OCI-LY7 (cell line): ENCODE measurements around the gene ZNF497. TPM values are rescaled to one million over a fixed set of nuclear protein-coding genes. Genes with fewer than 3 reads are reported as not detected.
"Not testable (repeated sequence)": the region's sequence is repeated elsewhere in the genome, so short reads cannot be mapped to it uniquely, and the experiment has no call there.

ENCODE experiments used
- BruUV-seq: library from RNA; stranded (reverse); fragments of 400-500 nt; replicated peaks from 2 replicates; lab custom pipeline; 2021; lab: Mats Ljungman, UMichigan
- CTCF ChIA-PET: fragments of 300-600 bp; sonication (Branson Sonifier 250); formaldehyde crosslinking; loops from one replicate; lab custom pipeline; 2022; ENCODE audit warnings: antibody characterized with exemption; ENCODE audit not compliant: unreplicated experiment; lab: Charles Lee
- POLR2A ChIA-PET: fragments of 300-600 bp; sonication (Branson Sonifier 250); formaldehyde crosslinking; loops from one replicate; lab custom pipeline; 2022; ENCODE audit warnings: antibody characterized with exemption; lab: Charles Lee
- DNase-seq: peaks from one replicate; pipeline ENCODE4 v3.0.0-alpha.2; 2015; ENCODE audit warnings: low spot score
- H2AFZ ChIP-seq: fragments of 200-600 bp; sonication (generic), shearing (Covaris generic); 2 replicates; pipeline ENCODE4 v1.6.1; 2014; ENCODE audit warnings: mild to moderate bottlenecking, antibody characterized with exemption, low read length, moderate library complexity
- H3K27ac ChIP-seq: fragments of 200-600 bp; sonication (generic); 2 replicates; pipeline ENCODE4 v1.5.1; 2014; ENCODE audit warnings: mixed run types, low read depth, mild to moderate bottlenecking, moderate library complexity, low read length, inconsistent platforms; ENCODE audit not compliant: poor library complexity, severe bottlenecking
- H3K36me3 ChIP-seq: fragments of 200-600 bp; sonication (generic); 2 replicates; pipeline ENCODE4 v1.6.1; 2014; ENCODE audit warnings: mild to moderate bottlenecking, antibody characterized with exemption, low read length, moderate library complexity, mixed read lengths; ENCODE audit not compliant: insufficient read depth
- H3K4me1 ChIP-seq: fragments of 200-600 bp; sonication (generic); 2 replicates; pipeline ENCODE4 v1.5.1; 2014; ENCODE audit warnings: mild to moderate bottlenecking, low read length; ENCODE audit not compliant: insufficient read depth, poor library complexity, severe bottlenecking
- H3K4me2 ChIP-seq: fragments of 200-600 bp; sonication (generic); 2 replicates; pipeline ENCODE4 v1.6.1; 2014; ENCODE audit warnings: mild to moderate bottlenecking, low read length
- H3K4me3 ChIP-seq: fragments of 200-600 bp; sonication (generic); 2 replicates; pipeline ENCODE4 v1.5.1; 2014; ENCODE audit warnings: mild to moderate bottlenecking, low read depth, low read length; ENCODE audit not compliant: poor library complexity, severe bottlenecking
- H3K79me2 ChIP-seq: fragments of 200-600 bp; sonication (generic); 2 replicates; pipeline ENCODE4 v1.6.1; 2016; ENCODE audit warnings: low read depth, mild to moderate bottlenecking, low read length, moderate library complexity, mixed read lengths; ENCODE audit not compliant: insufficient read depth
- H3K9me2 ChIP-seq: fragments of 200-600 bp; sonication (generic); 2 replicates; pipeline ENCODE4 v1.6.1; 2016; ENCODE audit warnings: mild to moderate bottlenecking, low read length, mixed read lengths; ENCODE audit not compliant: insufficient read depth
- H3K9me3 ChIP-seq: fragments of 200-600 bp; sonication (generic); 2 replicates; pipeline ENCODE4 v1.6.1; 2014; ENCODE audit warnings: mild to moderate bottlenecking, mixed run types, low read length, mixed read lengths
- H4K20me1 ChIP-seq: fragments of 200-600 bp; sonication (generic); 2 replicates; pipeline ENCODE4 v1.6.1; 2014; ENCODE audit warnings: mild to moderate bottlenecking, antibody characterized with exemption, low read length, moderate library complexity, mixed read lengths; ENCODE audit not compliant: insufficient read depth
- EZH2phosphoT487 ChIP-seq: fragments of 200-600 bp; sonication (generic); IDR thresholded peaks from 2 replicates; pipeline ENCODE4 v1.6.1; 2018; ENCODE audit warnings: low read depth, borderline replicate concordance, mild to moderate bottlenecking, mixed run types, antibody characterized with exemption, low read length, moderate library complexity, mixed read lengths
- intact Hi-C: fragments of 100-400 bp; cut with micrococcal nuclease; formaldehyde crosslinking; loops from one replicate; pipeline ENCODE4 v1.10.0; 2022; ENCODE audit not compliant: unreplicated experiment
- total RNA-seq, 2 experiments: library from RNA; depleted of rRNA in 1 of 2; stranded (reverse); fragments of >200 nt in 1 of 2; shearing (Covaris generic) in 1 of 2; gene quantifications; 2 replicates each; pipeline ENCODE4 v1.2.3, GENCODE V29; 2014 to 2022
- TF ChIP-seq, protein P1 (sequence below): fragments of 200-600 bp; sonication (generic); conservative IDR thresholded peaks from 2 replicates; pipeline ENCODE4 v1.5.1; 2014; ENCODE audit warnings: mild to moderate bottlenecking, antibody characterized with exemption, low read length, moderate library complexity, mixed read lengths

ZNF497 gene
- total RNA-seq, 2 experiments from 2014 or later: 3.6 to 6.1 TPM

- Histone ChIP-seq H3K4me2 (peak overlapping the region; percentile 100; the same call in 1 of the 2 replicates), H3K9me3 (no peaks in the 10 kb centered on the region), H3K9me2 (no peaks in the 10 kb centered on the region), H4K20me1 (peaks cover 4% of the 10 kb centered on the region; the same call in 1 of the 2 replicates), H2AFZ (no peak overlapping the region), H3K4me1 (peaks cover 18% of the 10 kb centered on the region), H3K4me3 (no peak overlapping the region), H3K27ac (no peak overlapping the region), H3K36me3 (peaks cover 5% of the 10 kb centered on the region; the same call in 1 of the 2 replicates), H3K79me2 (peaks cover 11% of the 10 kb centered on the region)
- intact Hi-C loops: loop anchor here (5.0 kb wide), 1 partner anchor 128 kb away; the partner anchor contains the start of gene ZNF446
- CTCF ChIA-PET: no interaction called here
- POLR2A ChIA-PET: interaction anchor here (1.1 kb wide), 1 partner anchor 12 kb away, joined by 3 read pairs; no protein-coding TSS in a partner anchor
- TF ChIP-seq EZH2phosphoT487: no peak
- TF ChIP-seq, protein P1, sequence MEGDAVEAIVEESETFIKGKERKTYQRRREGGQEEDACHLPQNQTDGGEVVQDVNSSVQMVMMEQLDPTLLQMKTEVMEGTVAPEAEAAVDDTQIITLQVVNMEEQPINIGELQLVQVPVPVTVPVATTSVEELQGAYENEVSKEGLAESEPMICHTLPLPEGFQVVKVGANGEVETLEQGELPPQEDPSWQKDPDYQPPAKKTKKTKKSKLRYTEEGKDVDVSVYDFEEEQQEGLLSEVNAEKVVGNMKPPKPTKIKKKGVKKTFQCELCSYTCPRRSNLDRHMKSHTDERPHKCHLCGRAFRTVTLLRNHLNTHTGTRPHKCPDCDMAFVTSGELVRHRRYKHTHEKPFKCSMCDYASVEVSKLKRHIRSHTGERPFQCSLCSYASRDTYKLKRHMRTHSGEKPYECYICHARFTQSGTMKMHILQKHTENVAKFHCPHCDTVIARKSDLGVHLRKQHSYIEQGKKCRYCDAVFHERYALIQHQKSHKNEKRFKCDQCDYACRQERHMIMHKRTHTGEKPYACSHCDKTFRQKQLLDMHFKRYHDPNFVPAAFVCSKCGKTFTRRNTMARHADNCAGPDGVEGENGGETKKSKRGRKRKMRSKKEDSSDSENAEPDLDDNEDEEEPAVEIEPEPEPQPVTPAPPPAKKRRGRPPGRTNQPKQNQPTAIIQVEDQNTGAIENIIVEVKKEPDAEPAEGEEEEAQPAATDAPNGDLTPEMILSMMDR: no peak
- DNase-seq: no peak
- no TSS peak for BruUV-seq
These were observed 13.0 kb downstream of the ZNF497 start for GRCh38 chr19:58349590-58349989.

GRCh38 chr19:58348080-58348479 lies 14.5 kb downstream of the ZNF497 start:
- Histone ChIP-seq H3K79me2 (peaks cover 11% of the 10 kb centered on the region), H3K4me3 (peak overlapping the region; percentile 79), H3K27ac (peak overlapping the region; percentile 44), H3K4me2 (peak overlapping the region; percentile 100), H2AFZ (peak overlapping the region; percentile 68), H3K4me1 (peaks cover 18% of the 10 kb centered on the region)
- DNase-seq, H3K9me3 ChIP-seq, H4K20me1 ChIP-seq, H3K36me3 ChIP-seq, H3K9me2 ChIP-seq, BruUV-seq, CTCF ChIA-PET: not testable (repeated sequence)
- POLR2A ChIA-PET: interaction anchor here (0.9 to 2.6 kb wide), 3 partner anchors 13 to 32 kb away, joined by 3 to 21 read pairs (median 4); partner anchors contain the start of gene ZNF497
- intact Hi-C loops: loop anchor here (5.0 kb wide), 1 partner anchor 129 kb away; the partner anchor contains the start of gene ZNF446

DNA sequence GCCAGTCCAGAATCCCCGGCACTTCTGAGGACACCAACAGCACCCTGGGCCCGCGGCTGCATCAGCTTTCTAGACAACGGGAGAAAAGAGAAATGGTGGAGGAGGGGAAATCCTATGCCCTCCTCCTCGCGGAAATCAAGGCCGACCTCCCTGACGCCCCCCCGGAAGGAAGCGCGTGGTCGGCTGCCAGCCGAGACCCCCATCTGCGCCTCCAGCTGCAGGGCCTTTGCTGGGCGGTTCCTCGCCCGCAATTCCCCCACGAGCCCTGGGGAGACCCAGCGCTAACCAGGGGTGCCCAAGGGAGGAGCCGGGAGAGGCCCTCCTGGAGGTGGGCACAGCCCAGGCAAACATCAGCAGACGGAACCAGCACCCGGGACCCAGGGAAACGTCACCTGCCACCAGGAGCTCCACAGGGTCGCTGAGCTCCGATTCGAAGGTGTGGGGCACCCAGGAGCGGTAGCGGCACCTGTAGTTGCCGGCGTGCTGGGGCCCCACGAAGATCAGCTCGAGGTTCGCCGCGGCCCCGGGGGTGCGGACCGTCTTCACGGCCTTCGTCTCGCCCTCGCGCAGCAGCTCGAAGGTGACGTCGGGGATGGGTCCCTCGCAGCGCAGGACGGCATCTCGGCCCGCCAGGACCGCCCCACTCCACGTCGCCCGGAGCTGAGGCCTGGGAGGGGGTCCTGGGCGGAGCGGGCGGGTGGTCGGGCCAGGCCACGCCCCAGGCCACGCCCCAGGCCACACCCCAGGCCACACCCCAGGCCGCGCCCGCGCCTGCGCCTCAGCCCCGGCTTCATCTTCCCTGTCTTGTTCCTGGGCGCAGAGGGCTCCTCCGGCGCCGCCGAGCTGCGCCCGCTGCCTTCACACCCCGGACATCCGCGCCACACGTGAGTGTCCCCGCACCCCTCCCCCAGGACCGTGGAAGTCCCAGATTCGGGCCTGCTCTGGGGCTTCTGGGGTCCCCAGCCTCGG lies 15.3 kb downstream of the ZNF497 start:
- Histone ChIP-seq H3K79me2 (peaks cover 11% of the 10 kb centered on the region), H3K27ac (peak overlapping the region; percentile 44), H3K9me2 (no peaks in the 10 kb centered on the region), H3K36me3 (0 out of 2 replicates have a peak, but pooled peaks cover 4% of the 10 kb centered on the region), H4K20me1 (peaks cover 4% of the 10 kb centered on the region; the same call in 1 of the 2 replicates), H3K9me3 (no peaks in the 10 kb centered on the region), H3K4me1 (peaks cover 18% of the 10 kb centered on the region), H2AFZ (peak overlapping the region; percentile 90), H3K4me3 (peak overlapping the region; percentile 79), H3K4me2 (peak overlapping the region; percentile 100)
- CTCF ChIA-PET: no interaction called here
- intact Hi-C loops: loop anchor here (2.0 to 5.0 kb wide), 3 partner anchors 20 to 130 kb away; partner anchors contain the start of genes ZNF446, ZNF8 and ZSCAN22
- POLR2A ChIA-PET: interaction anchor here (0.9 to 2.6 kb wide), 2 partner anchors 16 to 33 kb away, joined by 4 to 21 read pairs; partner anchors contain the start of gene ZNF497
- TF ChIP-seq, protein P1: no peak
- TF ChIP-seq EZH2phosphoT487: no peak
- BruUV-seq: TSS peak; percentile 93
- peak; percentile 89 for DNase-seq
